Fibroblast of lung (primary cell): ENCODE measurements around the gene EMC9. TPM values are rescaled to one million over a fixed set of nuclear protein-coding genes. Genes with fewer than 3 reads are reported as not detected.

Source experiments
- DNase-seq, 2 donors: peaks; one replicate each; pipeline versions ENCODE4 v3.0.0 to v3.0.0-alpha.2; 2010; ENCODE audit warnings: low read depth in 2 of 2
- H2AFZ ChIP-seq: 2 replicates; pipeline ENCODE4 v1.5.1; 2012; ENCODE audit warnings: low read length, control low read depth, inconsistent platforms
- H3K27ac ChIP-seq: 2 replicates; pipeline ENCODE4 v1.5.1; 2011; ENCODE audit warnings: low read length, control low read depth; ENCODE audit not compliant: insufficient read depth
- H3K27me3 ChIP-seq: 2 replicates; pipeline ENCODE4 v1.5.1; 2011; ENCODE audit warnings: mild to moderate bottlenecking, low read length; ENCODE audit not compliant: control insufficient read depth, insufficient read depth
- H3K36me3 ChIP-seq: 2 replicates; pipeline ENCODE4 v1.5.1; 2011; ENCODE audit warnings: low read length; ENCODE audit not compliant: control insufficient read depth, insufficient read depth
- H3K4me1 ChIP-seq: 2 replicates; pipeline ENCODE4 v1.5.1; 2011; ENCODE audit warnings: low read length; ENCODE audit not compliant: control insufficient read depth, insufficient read depth; ENCODE audit errors: extremely low read depth
- H3K4me2 ChIP-seq: 2 replicates; pipeline ENCODE4 v1.5.1; 2011; ENCODE audit warnings: low read length, control low read depth; ENCODE audit not compliant: insufficient read depth; ENCODE audit errors: extremely low read depth
- H3K4me3 ChIP-seq, 4 experiments: fragments of 200-600 bp in 1 of 4; sonication (generic) in 1 of 4; replicated peaks in 1 of 4; 2 replicates each; pipeline ENCODE4 v1.5.1; 2011 to 2016; ENCODE audit warnings: low read length in 4 of 4, low read depth in 3 of 4, mild to moderate bottlenecking in 3 of 4, control low read depth in 2 of 4, inconsistent platforms in 1 of 4, mixed read lengths in 1 of 4; ENCODE audit not compliant: insufficient read depth in 1 of 4; ENCODE audit errors: control extremely low read depth in 1 of 4
- H3K79me2 ChIP-seq: 2 replicates; pipeline ENCODE4 v1.5.1; 2012; ENCODE audit warnings: mild to moderate bottlenecking, low read length, inconsistent platforms; ENCODE audit not compliant: control insufficient read depth, insufficient read depth
- H3K9ac ChIP-seq: 2 replicates; pipeline ENCODE4 v1.5.1; 2011; ENCODE audit warnings: mild to moderate bottlenecking, low read length, control low read depth; ENCODE audit not compliant: insufficient read depth
- H3K9me3 ChIP-seq: 2 replicates; pipeline ENCODE4 v1.5.1; 2012; ENCODE audit warnings: low read depth, low read length; ENCODE audit not compliant: control insufficient read depth, insufficient read depth
- H4K20me1 ChIP-seq: 2 replicates; pipeline ENCODE4 v1.5.1; 2011; ENCODE audit warnings: low read length; ENCODE audit not compliant: control insufficient read depth, insufficient read depth; ENCODE audit errors: extremely low read depth
- CTCF ChIP-seq, 2 donors: IDR thresholded peaks in 1 of 2; conservative IDR thresholded peaks in 1 of 2; 1 replicate in 1 of 2; 2 replicates in 1 of 2; pipeline ENCODE4 v1.5.1; 2011 to 2012; ENCODE audit warnings: low read length in 2 of 2, control low read depth in 1 of 2, inconsistent platforms in 1 of 2, low read depth in 1 of 2, mild to moderate bottlenecking in 1 of 2
- EZH2 ChIP-seq: IDR thresholded peaks from 2 replicates; pipeline ENCODE4 v1.5.1; 2012; ENCODE audit warnings: low read length, control low read depth, mild to moderate bottlenecking; ENCODE audit errors: missing control alignments
- polyA plus RNA-seq, 2 donors: library from polyadenylated mRNA; depleted of rRNA in 1 of 2; stranded (reverse) in 1 of 2; unstranded in 1 of 2; fragments of >200 nt; gene quantifications; 2 replicates each; pipeline ENCODE4 v1.2.1, GENCODE V29; 2011 to 2012; ENCODE audit warnings: missing spikeins in 1 of 2
- total RNA-seq: library from RNA; depleted of rRNA; stranded (reverse); fragments of >200 nt; gene quantifications from 2 replicates; pipeline ENCODE4 v1.2.1, GENCODE V29; 2014

Gene EMC9
- total and polyA plus RNA-seq, 2 donors (not counting 1 experiment from before 2014, with no cell fraction given): 6.6 to 18.0 TPM

DNA sequence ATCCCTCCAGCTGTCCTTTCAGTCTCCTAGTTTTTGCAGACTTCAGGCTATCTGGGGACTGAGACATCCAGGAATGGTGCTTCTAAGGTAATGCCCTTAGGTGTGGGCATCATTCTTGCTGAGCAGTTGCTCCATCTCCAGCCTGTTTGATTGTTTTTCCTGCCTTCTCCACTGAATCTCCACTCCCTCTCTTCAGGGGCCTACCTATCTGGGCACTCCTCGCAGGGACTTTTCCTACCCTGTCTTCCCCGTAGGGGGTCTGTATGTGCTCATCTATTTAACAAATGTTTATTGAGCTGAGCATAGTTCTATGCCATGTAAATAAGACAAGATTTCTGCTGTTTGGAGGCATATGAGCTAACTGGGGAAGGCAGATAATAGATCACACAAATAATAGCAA, 8.4 kb downstream of the EMC9 start:
- Histone ChIP-seq H3K4me2 (no peak overlapping the region), H3K79me2 (peaks cover 10% of the 10 kb centered on the region), H3K4me3 (no peak overlapping the region), H3K27me3 (no peaks in the 10 kb centered on the region), H3K9ac (no peak overlapping the region), H2AFZ (no peak overlapping the region), H4K20me1 (no peaks in the 10 kb centered on the region), H3K36me3 (peaks cover 3% of the 10 kb centered on the region), H3K27ac (no peak overlapping the region), H3K9me3 (no peaks in the 10 kb centered on the region), H3K4me1 (peaks cover 6% of the 10 kb centered on the region)
- TF ChIP-seq CTCF (conservative IDR thresholded peaks at IDR 0.05 in 1 of 2, IDR thresholded peaks at IDR 0.05 in 1 of 2; ENCODE audit: low read depth in 1 of 2, low read length in 2 of 2) (no peak), EZH2 (no peak)
- DNase-seq: no peak

GRCh38 chr14:24132061-24132685, 9.2 kb downstream of the EMC9 start:
- Histone ChIP-seq H4K20me1 (no peaks in the 10 kb centered on the region), H3K27me3 (no peaks in the 10 kb centered on the region), H3K4me1 (peaks cover 4% of the 10 kb centered on the region), H2AFZ (no peak overlapping the region), H3K9me3 (no peaks in the 10 kb centered on the region), H3K9ac (no peak overlapping the region), H3K4me3 (no peak overlapping the region), H3K79me2 (peaks cover 8% of the 10 kb centered on the region), H3K36me3 (no peaks in the 10 kb centered on the region), H3K27ac (no peak overlapping the region), H3K4me2 (no peak overlapping the region)
- TF ChIP-seq EZH2: no peak
- no peak for TF ChIP-seq CTCF (conservative IDR thresholded peaks at IDR 0.05 in 1 of 2, IDR thresholded peaks at IDR 0.05 in 1 of 2; ENCODE audit: low read depth in 1 of 2, low read length in 2 of 2)
- no peak for DNase-seq

- H3K27ac ChIP-seq: no peak overlapping the region
- H3K4me3 ChIP-seq: no peak overlapping the region
- no peaks in the 10 kb centered on the region for H4K20me1 ChIP-seq
- H3K36me3 ChIP-seq: no peaks in the 10 kb centered on the region
- peaks cover 4% of the 10 kb centered on the region for H3K79me2 ChIP-seq
- H3K4me2 ChIP-seq: no peak overlapping the region
- no peak overlapping the region for H3K9ac ChIP-seq
- no peak overlapping the region for H2AFZ ChIP-seq
- DNase-seq: no peak
- H3K9me3 ChIP-seq: no peaks in the 10 kb centered on the region
- H3K4me1 ChIP-seq: no peaks in the 10 kb centered on the region
- TF ChIP-seq CTCF (conservative IDR thresholded peaks at IDR 0.05 in 1 of 2, IDR thresholded peaks at IDR 0.05 in 1 of 2; ENCODE audit: low read depth in 1 of 2, low read length in 2 of 2): no peak
- TF ChIP-seq EZH2: no peak
- no peaks in the 10 kb centered on the region for H3K27me3 ChIP-seq
Measured at GRCh38 chr14:24131549-24131966, 9.8 kb downstream of the EMC9 start.
